GM04503 (cell line): Measurements from ENCODE around the gene KLHDC9.

Experiments
- DNase-seq: peaks from one replicate; pipeline ENCODE4 v3.0.0-alpha.2; 2012; ENCODE audit warnings: low read depth

KLHDC9 gene

GRCh38 chr1:161132410-161133219 is 34.5 kb downstream of the KLHDC9 start, which contains the start of gene DEDD:
Gene DEDD, minus strand, starts transcription at chr1:161132667. Its CDS starts 8,205 bp downstream, at chr1:161124462.
- peak; percentile 90 for DNase-seq

GRCh38 chr1:161133220-161133740 is 35.1 kb downstream of the KLHDC9 start:
- DNase-seq = no peak

GRCh38 chr1:161137881-161138280 is 39.7 kb downstream of the KLHDC9 start:
- DNase-seq = no peak

- DNase-seq = no peak
These were observed 40.3 kb downstream of the KLHDC9 start for GRCh38 chr1:161138431-161138830.

- no peak for DNase-seq
These were observed 41.6 kb downstream of the KLHDC9 start for GRCh38 chr1:161139766-161140165.

GRCh38 chr1:161140755-161141400 is 42.7 kb downstream of the KLHDC9 start:
- DNase-seq = no peak

GRCh38 chr1:161145832-161146231 is 47.7 kb downstream of the KLHDC9 start:
- DNase-seq = no peak
